ENCODE measurements around the gene VPS26B. TPM values are rescaled to one million over a fixed set of nuclear protein-coding genes. Genes with fewer than 3 reads are reported as not detected.

VPS26B gene
- 27.3 and 32.2 TPM in 2 replicates for total RNA-seq

DNA sequence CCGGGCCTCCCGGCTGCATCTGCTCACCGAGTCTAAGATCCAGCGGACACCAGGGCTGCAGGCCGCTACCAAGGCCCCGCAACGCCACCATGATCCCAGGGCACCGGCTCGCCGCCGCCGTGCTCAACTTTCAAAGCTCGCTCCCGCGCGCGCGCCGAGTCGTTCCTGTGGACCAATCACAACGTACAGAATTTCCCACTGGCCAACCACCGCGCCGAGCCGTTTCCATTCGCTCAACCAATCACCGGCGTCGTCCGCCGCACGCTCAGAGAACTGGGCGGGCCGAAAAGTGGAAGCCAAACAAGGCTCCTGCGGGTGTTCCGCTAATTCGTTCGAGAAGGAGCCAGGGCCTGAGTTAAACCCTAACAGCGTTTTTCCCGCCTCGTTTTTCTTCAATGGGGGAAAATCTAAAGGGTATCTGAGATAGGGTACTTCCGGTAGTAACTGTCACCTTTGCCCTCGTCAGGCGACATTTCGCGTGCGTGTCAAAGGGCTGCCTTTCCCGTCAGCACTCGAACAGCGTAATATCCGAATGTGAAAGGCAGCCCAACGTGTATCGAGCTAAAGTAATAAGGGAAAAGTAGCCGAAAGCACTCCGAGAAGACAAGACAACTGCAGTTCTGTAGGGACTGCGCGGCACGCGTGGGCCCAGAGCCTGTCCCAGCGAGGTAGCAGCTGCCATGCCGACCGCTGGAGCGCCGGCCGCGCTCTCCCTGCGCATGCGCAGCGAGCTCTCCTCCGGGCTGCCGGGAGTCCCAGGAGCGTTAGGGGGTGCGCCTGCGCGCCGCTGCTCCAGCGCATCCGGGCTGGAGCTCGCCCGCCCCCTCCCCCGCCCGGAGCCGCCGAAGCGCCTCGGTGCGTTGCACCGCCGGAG is at the start of gene VPS26B, which contains the start of gene NCAPD3:
VPS26B (plus strand) TSS at position 836 of the 874 bp plus-strand sequence. CDS start 452 bp downstream, outside the sequence.
NCAPD3 (minus strand) TSS at position 132 of the 874 bp plus-strand sequence; CDS start at position 91, 41 bp downstream.

DNA sequence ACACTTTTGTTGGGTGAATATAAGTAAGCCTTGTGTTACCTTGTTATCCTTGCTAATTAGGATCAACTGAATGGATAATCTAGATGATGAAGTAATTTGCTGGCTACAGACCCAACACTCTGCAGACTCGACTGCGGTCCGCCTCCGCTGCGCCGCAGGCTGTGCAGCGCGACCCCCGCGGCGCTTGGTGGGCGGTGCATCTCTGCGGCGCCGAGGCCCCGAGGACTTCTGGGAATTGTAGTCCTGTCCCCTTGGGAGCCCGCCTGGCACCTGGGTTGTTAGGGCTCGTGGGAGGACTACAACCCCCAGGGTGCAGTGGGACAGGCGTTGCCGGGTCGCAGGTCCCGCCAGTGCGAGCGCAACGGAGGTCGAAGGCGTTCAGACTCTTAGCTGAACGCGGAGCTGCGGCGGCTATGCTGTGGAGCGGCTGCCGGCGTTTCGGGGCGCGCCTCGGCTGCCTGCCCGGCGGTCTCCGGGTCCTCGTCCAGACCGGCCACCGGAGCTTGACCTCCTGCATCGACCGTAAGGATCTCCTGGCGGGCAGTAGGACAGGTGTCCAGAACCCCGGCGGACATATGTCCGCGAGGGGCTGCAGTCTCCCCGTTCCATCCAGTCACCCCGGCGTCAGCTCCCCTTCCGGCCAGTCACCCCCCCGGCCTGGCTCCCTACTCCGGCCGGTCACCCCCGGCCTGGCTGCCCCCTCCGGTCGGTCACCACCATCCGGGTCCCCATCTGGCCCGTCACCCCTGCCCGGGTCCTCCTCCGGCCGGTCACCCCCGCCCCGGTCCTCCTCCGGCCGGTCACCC is 28.9 kb downstream of the VPS26B start, which contains the start of the genes ACAD8 and THYN1:
ACAD8 (plus strand) TSS at position 381 of the 806 bp plus-strand sequence; CDS start at position 414, 33 bp downstream.
THYN1 (minus strand) TSS at position 165 of the 806 bp plus-strand sequence. CDS start 470 bp downstream, outside the sequence.

DNA sequence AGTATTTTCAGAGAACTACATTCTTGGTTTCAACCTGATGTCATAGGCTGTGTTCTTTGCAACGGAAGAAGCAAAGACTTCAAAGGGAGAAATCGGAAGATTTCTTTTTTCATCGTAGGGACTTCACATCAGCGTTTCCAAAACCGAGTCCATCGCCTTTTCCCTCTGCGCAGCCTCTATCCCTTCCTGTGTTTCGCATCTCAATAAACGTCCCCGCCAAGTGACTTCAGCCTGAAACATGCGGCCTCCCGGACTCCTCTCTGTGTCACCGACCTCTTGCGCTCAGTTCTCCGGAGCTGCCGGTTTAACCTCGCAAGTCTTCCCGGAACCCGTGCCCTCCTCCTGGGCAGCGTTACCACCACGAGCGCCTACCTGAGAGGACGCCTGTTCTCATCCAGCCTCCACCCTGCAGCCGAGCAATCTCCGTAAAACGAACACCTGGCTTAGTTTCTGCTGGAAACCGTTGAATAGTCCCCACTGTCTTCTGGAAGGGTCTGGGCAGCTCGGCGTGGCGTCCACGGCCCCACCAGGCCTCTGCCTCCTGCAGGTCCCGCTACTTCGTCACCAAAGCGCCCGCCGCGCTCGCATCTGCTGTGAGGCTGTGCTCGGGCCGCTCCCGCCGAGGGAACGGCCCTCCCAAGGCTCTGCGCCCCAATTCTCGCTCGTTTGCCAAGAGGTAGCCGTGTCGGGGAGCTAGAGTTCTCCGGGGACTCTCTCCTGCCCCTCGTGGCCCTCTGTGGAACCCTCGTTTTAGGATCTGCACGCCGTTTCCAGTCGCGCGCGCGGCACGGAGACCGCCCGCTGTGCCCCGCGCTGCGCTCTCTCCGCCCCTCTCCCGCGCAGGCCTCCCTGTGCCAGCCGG is 51.3 kb downstream of the VPS26B start, which contains the start of gene GLB1L3:
GLB1L3 (plus strand) TSS at position 846 of the 862 bp plus-strand sequence. CDS start 362 bp downstream, outside the sequence.

Other genes with a start within 250 kb of the VPS26B start
- 83.6 and 118 TPM in 2 replicates for gene JAM3, start 155.6 kb upstream of the VPS26B start, total RNA-seq
- 8.7 and 37.0 TPM in 2 replicates for gene NCAPD3, start 704 bp upstream of the VPS26B start, total RNA-seq
- 63.3 and 74.7 TPM in 2 replicates for gene THYN1, start 28.7 kb downstream of the VPS26B start, total RNA-seq
- 14.2 and 14.7 TPM in 2 replicates for gene ACAD8, start 28.9 kb downstream of the VPS26B start, total RNA-seq
- not detected in 2 replicates for gene GLB1L3, start 51.7 kb downstream of the VPS26B start, total RNA-seq
- gene GLB1L2, start 107.3 kb downstream of the VPS26B start, total RNA-seq, result 0.19 and 0.28 TPM in 2 replicates
- gene B3GAT1, start 187.6 kb downstream of the VPS26B start, total RNA-seq, result under 0.01 TPM in 2 replicates